ENCODE results near the gene RMND5B.

The RMND5B gene

GRCh38 chr5:178192244-178192643, 61.4 kb downstream of the RMND5B start:
- no peak overlapping the region for H3K27ac ChIP-seq
- no peak overlapping the region for H2AFZ ChIP-seq (ENCODE audit: low read depth)
- H3K79me2 ChIP-seq (ENCODE audit: insufficient read depth, low read depth): no peaks in the 10 kb centered on the region
- H3K4me1 ChIP-seq (ENCODE audit: low read depth, poor library complexity, severe bottlenecking): no peaks in the 10 kb centered on the region
- no peaks in the 10 kb centered on the region for H3K36me3 ChIP-seq (ENCODE audit: insufficient read depth)
- no peaks in the 10 kb centered on the region for H4K20me1 ChIP-seq (ENCODE audit: insufficient read depth)
- H3K4me2 ChIP-seq: no peak overlapping the region
- H3K4me3 ChIP-seq (IDR thresholded peaks at IDR 0.05; ENCODE audit: insufficient read depth, low read depth, low read length): no peak overlapping the region
- TF ChIP-seq CTCF (conservative IDR thresholded peaks at IDR 0.05; ENCODE audit: low read depth, low read length): no peak
- H3K9ac ChIP-seq: no peak overlapping the region
- H3K27me3 ChIP-seq (ENCODE audit: insufficient read depth, low read depth): no peaks in the 10 kb centered on the region

GRCh38 chr5:178192787-178193186, 62.0 kb downstream of the RMND5B start:
- H3K79me2 ChIP-seq (ENCODE audit: insufficient read depth, low read depth): no peaks in the 10 kb centered on the region
- TF ChIP-seq CTCF (conservative IDR thresholded peaks at IDR 0.05; ENCODE audit: low read depth, low read length): no peak
- H3K27ac ChIP-seq: no peak overlapping the region
- no peaks in the 10 kb centered on the region for H3K36me3 ChIP-seq (ENCODE audit: insufficient read depth)
- H2AFZ ChIP-seq (ENCODE audit: low read depth): no peak overlapping the region
- H3K4me1 ChIP-seq (ENCODE audit: low read depth, poor library complexity, severe bottlenecking): no peaks in the 10 kb centered on the region
- H3K27me3 ChIP-seq (ENCODE audit: insufficient read depth, low read depth): no peaks in the 10 kb centered on the region
- no peak overlapping the region for H3K9ac ChIP-seq
- H3K4me2 ChIP-seq: no peak overlapping the region
- no peak overlapping the region for H3K4me3 ChIP-seq (IDR thresholded peaks at IDR 0.05; ENCODE audit: insufficient read depth, low read depth, low read length)
- no peaks in the 10 kb centered on the region for H4K20me1 ChIP-seq (ENCODE audit: insufficient read depth)

GRCh38 chr5:178193251-178193809, 62.5 kb downstream of the RMND5B start:
- no peak overlapping the region for H3K4me2 ChIP-seq
- H2AFZ ChIP-seq (ENCODE audit: low read depth): no peak overlapping the region
- H3K9ac ChIP-seq: no peak overlapping the region
- H3K79me2 ChIP-seq (ENCODE audit: insufficient read depth, low read depth): no peaks in the 10 kb centered on the region
- H3K27ac ChIP-seq: no peak overlapping the region
- no peaks in the 10 kb centered on the region for H4K20me1 ChIP-seq (ENCODE audit: insufficient read depth)
- H3K27me3 ChIP-seq (ENCODE audit: insufficient read depth, low read depth): no peaks in the 10 kb centered on the region
- no peaks in the 10 kb centered on the region for H3K4me1 ChIP-seq (ENCODE audit: low read depth, poor library complexity, severe bottlenecking)
- no peak for TF ChIP-seq CTCF (conservative IDR thresholded peaks at IDR 0.05; ENCODE audit: low read depth, low read length)
- H3K36me3 ChIP-seq (ENCODE audit: insufficient read depth): no peaks in the 10 kb centered on the region
- no peak overlapping the region for H3K4me3 ChIP-seq (IDR thresholded peaks at IDR 0.05; ENCODE audit: insufficient read depth, low read depth, low read length)

- Histone ChIP-seq H3K4me3 (IDR thresholded peaks at IDR 0.05; ENCODE audit: insufficient read depth, low read depth, low read length) (no peak overlapping the region), H2AFZ (ENCODE audit: low read depth) (no peak overlapping the region), H3K79me2 (ENCODE audit: insufficient read depth, low read depth) (no peaks in the 10 kb centered on the region), H3K9ac (no peak overlapping the region), H4K20me1 (ENCODE audit: insufficient read depth) (no peaks in the 10 kb centered on the region), H3K27me3 (ENCODE audit: insufficient read depth, low read depth) (no peaks in the 10 kb centered on the region), H3K27ac (no peak overlapping the region), H3K4me2 (no peak overlapping the region), H3K36me3 (ENCODE audit: insufficient read depth) (no peaks in the 10 kb centered on the region), H3K4me1 (ENCODE audit: low read depth, poor library complexity, severe bottlenecking) (no peaks in the 10 kb centered on the region)
- TF ChIP-seq CTCF (conservative IDR thresholded peaks at IDR 0.05; ENCODE audit: low read depth, low read length): no peak
These were observed 63.2 kb downstream of the RMND5B start for GRCh38 chr5:178194026-178194425.

Data from KMS-11 (cell line).